NK-92 (cell line): ENCODE results near the gene RASSF4.

Experiments
- DNase-seq: peaks from one replicate; lab custom pipeline; 2025; ENCODE audit not compliant: unreplicated experiment; lab: John Stamatoyannopoulos, UW

The RASSF4 gene, protein sequence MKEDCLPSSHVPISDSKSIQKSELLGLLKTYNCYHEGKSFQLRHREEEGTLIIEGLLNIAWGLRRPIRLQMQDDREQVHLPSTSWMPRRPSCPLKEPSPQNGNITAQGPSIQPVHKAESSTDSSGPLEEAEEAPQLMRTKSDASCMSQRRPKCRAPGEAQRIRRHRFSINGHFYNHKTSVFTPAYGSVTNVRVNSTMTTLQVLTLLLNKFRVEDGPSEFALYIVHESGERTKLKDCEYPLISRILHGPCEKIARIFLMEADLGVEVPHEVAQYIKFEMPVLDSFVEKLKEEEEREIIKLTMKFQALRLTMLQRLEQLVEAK

DNA sequence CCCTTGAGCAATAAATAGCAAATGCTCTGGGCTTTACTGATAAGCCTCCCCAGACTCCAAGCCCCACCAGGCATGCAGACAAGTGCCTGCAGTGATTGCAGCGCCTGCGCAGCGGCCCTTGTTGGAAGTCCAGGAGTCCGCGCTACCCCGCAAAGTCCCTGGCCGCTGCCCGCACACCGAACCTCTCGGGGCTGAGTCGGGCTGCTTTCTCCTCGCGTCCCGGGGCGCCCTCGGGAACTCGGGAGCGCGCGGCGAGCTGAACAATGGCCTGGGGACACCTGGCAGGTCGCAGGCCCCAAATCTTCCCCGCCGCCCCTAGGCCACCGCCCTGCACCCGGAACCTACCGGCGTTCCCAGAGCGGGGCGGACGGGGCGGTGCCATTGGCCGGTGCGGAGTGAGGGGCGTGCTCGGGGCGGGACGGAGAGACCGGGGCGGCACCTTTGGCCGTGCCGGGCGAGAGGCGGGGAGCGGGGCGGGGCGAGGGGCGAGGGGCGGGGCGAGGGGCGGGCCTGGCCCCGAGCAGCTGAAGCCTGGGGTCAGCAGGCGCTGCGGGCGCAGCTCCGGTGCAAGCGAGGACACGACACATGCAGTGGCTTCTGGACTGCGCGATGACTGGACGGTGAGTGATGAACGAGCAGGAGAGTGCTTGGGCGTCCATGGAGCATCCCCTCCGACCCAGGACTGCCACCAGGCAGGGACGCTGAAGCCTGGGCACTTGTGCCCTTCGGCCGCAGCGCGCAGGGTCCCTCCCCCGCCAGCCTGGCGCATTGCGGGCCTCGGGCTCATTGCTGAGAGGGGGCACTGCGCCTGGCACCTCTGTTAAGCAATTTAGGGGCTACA, at the start of gene RASSF4:
TSS of gene RASSF4 (plus strand) at position 556 of the 841 bp plus-strand sequence. CDS start 10,401 bp downstream, outside the sequence.
- DNase-seq, result peak; percentile 52

DNA sequence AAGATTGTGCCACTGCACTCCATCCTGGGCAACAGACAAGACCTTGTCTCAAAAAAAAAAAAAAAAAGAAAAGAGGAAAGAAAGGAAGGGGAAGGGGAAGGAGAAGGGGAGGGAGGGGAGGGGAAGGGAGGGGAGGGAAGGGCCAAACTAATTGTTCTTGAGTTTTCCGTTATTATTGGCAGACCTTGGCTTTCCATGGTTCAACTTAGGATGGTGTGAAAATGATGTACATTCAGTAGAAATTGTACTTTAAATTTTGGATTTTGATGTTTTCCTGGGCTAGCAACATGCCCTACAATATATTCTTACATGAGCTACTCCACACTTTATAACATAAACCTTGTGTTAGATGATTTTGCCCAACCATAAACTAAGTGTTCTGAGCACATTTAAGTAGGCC, 49.7 kb upstream of the RASSF4 start:
- DNase-seq, result no peak

DNA sequence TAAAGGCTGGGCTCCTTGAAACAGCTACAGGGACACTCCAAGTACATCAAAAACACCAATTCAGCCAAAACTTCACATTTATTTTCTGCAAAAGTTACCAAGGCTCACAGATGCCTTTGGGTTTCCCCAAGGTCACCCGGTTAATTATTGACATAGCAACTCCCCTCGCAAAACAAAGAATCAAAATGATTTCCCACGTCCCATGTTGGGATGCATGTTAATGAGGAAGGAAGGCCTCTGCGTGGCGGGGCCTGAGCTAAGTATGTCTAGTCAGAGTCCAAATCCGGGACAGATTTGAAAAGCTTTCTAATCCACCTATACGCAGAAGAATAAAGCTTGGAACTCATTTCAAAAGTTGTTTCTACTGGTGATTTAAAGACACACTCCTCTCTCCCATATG, 49.0 kb upstream of the RASSF4 start:
- no peak for DNase-seq

DNA sequence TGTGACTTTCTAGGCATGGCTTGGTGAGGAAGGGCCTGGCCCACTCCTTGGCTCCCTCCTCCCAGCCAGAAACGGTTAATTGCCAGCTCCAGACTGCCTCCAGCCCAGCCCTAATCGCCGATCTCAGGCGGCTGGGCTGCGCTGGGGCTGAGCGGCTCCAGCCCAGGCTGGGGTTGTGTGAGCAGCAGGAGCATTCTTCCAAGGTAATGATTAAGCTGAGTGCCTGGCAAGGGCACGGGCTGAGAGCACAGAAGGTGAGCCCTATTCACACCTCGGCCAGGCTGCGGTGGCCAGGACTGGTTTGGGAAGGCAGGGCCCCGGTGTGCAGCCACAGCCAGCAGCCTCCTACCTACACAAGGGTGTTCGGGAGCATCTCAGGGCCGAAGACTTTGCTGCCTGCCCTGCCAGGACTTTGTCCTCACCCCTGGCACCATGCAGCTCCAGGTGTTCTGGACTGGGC, 48.5 kb upstream of the RASSF4 start, which contains the start of gene TMEM72:
TSS of gene TMEM72 (plus strand) at position 257 of the 460 bp plus-strand sequence. CDS start at position 433, 176 bp downstream.
- no peak for DNase-seq

DNA sequence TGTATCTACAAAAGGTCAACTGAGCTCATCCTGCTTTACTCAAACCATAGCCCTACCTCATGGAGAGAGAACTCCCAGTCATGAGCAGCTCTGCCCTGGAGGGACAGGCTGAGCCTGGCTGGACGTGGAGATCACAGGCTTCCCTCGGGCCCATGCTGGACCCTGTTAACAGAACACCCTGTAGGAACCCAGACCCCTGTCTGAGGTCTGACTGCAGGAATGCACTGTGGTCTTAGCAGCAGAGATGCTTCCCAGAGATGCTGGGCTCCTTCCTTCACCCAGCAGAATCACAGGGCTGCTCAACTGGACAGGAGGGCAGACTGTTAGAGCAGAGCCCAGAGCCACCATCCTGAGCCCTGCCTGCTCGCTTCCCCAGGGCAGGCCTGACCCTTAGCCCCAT, 47.7 kb upstream of the RASSF4 start:
- no peak for DNase-seq

DNA sequence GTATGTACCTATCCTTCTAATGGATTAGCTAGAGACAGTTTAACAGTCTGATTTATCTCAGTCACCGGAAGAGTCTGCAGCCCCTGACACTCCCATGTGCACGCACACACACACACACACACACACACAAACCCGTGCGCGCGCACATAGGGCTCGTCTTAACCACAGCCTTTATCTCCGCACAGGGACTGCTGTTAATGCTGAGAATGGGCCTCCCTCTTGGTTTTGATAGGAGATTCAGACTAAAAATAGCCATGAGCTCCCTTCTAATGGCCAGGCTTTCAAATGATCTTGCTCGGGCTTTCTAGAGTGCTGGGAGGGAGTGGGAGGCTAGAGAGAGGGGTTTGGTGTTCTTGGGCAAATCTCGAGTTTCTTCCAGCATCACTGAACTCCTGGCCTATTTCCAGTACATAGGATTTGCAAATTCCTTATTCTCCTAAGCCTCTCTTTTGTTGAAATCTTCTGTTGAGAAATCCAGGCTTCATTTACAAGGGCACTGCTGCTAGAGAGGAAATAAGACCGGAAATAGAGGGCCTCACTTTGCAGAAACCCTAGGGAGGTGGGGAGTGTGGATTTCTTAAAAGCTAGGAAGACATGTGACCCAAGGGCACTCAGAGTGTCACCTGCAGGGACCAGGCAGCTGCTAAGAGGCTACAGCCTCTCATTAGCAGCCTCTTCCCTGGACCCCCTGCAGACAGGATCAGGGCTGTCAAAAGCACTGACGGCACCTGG, 46.1 kb upstream of the RASSF4 start:
- no peak for DNase-seq

DNA sequence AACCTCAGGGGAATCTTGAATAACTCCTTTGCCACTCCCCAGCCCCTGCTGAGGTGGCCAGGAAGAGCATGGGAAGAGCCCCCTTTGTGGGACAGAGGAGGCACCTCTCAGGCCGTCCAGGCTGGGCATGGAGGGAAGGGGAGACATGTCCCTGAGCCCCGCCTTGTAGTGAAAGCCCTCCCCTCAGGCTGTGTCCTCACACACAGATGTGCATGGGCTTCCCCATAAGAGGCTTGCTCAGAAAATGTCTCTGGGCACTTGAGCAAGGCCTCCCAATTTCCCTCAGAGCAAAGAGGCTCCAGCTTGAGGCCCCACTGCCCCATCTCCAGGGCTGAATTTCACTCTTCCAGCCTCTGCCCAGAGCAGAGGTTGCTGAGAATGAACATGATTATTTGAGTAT, 44.7 kb upstream of the RASSF4 start:
- DNase-seq, result no peak

DNA sequence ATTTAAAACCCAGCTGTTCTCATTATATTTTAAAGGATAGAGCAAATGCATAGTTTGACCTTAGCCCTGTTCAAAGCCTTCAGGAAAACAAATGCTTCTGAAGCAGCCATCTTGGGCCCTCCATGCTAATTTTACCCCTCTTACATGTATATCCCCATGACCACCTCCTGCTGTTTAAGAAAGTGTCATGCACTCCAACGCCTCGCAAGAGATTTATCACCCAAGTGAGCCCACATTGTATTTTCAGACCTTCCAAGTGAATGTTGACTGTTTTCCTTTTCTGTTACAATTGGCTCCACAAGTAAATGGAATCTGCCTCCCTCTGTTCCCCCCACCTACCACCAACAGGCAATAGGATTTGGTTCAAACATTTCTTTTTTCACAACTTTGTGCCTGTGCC, 43.2 kb upstream of the RASSF4 start:
- no peak for DNase-seq

DNA sequence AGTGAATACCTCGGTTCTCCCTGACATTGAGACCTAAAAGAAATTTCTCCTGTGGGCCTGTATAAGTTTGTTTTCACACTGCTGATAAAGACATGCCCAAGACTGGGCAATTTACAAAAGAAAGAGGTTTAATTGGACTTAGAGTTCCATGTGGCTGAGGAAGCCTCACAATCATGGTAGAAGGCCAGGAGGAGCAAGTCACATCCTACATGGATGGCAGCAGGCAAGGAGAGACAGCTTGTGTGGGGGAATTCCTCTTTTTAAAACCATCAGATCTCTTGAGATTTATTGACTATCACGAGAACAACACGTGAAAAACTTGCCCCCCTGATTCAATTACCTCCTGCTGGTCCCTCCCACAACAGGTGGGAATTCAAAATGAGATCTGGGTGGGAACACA, 41.8 kb upstream of the RASSF4 start:
- no peak for DNase-seq

DNA sequence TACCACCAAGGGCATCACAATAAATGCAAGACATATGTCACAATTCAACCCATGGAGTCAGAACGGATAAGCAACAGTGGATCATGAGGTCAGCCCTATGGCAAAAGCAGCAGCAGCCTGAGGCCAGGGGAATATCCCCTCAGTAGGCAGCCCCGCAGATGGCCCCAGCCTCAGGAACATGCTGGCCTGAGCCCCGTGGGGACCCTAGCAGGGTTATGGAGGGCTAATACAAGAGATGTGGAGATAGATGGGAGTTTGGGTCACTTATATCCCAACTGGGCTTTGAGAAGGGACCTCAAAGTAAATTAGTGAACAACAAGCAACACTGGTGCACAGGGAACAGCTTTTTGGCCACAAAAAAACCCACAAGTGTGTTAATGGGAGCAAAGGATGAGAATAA, 39.4 kb upstream of the RASSF4 start:
- no peak for DNase-seq

DNA sequence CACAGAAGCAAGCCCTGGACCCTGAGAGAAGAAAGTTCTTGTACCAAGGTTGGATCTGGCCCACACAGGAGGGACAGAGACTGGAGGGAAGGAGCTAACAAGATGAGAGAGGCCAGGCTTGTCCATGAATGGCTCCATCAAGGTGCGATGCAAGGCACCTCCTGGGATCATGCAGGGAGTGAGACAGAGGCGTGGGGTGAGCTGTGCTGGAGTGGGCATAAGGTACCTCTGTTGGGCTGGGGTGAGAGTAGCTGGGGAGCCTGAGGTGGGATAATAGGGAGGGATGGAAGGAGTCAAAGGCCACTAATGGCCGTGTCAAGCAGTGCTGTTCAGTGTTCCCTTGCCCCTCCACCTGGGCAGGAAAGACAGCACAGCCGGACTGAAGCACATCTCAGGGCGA, 38.5 kb upstream of the RASSF4 start:
- DNase-seq, result no peak

DNA sequence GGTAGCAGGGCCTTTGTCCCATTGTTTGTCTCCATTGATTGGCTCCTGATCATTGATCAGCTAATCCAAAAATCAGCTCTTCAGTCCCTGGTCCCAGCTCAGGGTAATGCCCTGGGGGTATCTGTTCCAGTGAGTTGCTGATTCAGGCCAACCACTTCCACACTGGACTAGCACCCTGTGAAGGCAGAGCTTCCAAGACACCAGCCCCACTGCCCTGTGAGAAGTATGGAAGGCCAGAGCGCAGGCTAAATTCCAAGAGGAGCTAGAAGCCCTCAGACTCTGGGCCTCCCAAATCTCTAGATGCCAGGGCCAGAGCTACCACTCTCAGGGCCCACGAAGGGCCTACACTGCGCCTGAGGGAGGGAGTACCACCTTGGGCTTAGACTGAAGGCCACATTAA, 38.1 kb upstream of the RASSF4 start:
- DNase-seq, result no peak

DNA sequence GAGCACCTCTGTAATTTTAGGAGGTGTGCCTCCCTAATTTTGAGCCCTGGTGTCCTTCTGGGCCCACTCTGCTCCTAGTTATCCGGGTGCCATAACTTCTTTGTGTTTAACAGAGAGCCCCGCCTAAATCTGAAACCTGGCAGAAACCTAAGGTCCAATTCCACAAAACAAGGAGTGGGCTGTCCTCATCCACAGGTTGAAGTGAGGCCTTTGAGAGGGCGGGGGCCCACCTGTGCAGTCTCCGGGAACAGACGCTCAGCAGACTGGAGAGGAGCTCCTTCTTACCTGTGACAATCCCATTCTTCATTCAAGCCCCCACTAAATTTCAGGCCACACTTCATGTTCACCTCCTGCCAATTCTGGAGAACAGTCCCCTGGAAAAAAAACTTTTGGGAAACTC, 37.6 kb upstream of the RASSF4 start:
- DNase-seq, result no peak

DNA sequence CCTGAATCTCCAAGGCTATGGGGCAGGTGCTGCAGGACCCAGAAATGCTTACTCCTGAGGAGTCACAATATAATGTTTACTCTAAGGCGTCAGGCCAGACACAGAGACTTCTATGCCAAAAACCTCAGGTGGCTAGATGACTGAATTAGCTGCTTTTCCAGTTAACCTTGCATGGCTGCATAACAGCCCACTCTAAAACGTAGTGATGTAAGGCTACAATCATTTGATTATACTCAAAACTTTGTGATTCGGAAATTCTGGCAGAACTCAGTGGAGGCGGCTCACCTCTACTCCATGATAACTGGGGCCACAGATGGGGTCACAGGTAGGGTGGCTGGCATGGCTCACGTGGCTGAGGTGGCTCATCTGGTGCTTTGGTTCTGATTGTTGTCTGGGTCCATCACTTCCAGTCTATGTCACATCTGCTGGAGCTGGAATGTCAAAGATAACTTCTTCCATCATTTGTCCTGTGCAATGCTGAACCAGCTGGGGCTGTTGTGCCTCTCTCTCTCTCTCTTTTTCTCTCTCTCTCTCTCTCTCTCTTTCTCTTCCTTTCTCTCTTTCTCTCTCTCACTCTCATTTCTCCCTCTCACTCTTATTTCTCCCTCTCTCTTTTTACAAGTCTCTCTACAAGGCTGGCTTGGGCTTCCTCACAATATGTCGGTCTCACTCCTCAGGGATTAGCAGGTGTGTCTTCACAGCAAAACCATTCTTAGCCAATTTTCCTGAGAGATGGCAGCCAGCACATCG, 36.6 kb upstream of the RASSF4 start:
- DNase-seq, result no peak

DNA sequence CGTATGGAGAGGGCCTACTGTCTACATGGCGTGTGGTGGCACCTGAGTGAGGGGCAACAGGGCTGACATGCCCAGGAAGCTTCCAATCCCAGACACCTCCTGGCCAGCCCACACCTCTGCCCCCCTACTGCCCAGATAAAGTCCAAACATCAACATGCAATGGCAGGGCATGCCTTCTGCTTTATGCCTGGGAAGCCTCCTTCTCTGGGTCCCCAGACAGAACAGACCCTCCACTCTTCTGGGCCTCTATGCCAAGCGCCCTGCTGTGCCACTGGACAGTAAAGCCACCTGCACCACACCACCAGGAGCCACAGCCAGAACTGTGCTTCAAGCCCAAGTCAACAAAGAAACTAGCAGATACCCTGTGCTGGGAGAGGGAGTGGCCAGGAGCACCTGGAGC, 36.0 kb upstream of the RASSF4 start:
- DNase-seq, result no peak

DNA sequence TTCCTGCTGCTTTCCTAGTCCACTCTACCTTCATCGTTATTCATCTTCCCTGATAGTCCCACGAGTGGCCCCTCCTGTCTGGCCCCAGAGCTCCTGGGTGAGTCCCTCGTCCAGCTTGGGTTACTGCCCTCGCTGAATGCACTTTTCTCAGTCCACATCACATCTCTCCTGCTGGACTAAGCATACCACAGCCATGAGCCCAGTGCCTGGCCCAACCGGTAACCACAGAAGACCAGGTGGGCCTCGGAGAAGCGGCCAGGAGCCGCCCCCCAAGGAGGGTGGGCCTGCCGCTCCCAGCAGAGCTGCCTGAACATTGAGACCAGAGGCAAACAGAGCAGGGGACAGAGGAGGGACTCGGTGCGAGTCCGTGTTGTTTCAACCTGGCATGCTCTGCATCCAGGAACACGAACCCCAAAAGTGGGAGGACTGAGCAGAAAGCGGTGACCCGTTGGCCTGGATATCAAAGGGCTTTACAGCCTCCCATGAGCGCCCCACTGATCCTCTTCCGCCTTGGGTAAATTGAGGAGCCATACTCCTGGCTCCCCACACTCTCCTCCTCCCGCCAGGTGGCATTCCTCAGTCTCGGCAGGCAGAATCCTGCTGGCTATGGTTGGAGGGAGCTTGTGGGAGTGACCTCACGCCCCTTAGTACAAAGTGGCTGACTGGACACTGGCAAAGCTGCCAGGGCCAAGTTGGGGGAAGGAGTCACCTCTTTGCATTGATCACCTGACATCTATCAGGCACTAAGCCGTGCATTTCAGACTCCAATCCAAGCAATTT, 35.2 kb upstream of the RASSF4 start:
- DNase-seq, result no peak

DNA sequence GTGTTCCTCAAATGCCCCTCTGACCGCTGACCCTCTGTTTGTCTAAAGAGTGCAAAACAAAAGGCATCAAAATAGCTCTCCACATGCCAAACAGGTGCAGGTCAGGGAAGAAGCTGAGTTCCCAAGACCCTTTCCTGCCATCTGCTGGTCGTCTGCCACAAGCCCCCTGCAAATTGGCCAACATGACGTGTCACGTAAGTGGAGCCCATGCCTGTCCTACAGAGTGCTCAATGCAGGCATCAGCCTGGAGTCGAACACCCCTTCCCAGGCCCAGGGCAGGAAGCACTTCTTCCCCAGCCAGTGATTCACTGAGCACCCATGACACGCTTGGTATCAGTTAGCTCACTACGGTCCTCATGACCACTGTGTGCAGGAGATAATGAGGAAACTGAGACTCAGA, 34.4 kb upstream of the RASSF4 start:
- no peak for DNase-seq

DNA sequence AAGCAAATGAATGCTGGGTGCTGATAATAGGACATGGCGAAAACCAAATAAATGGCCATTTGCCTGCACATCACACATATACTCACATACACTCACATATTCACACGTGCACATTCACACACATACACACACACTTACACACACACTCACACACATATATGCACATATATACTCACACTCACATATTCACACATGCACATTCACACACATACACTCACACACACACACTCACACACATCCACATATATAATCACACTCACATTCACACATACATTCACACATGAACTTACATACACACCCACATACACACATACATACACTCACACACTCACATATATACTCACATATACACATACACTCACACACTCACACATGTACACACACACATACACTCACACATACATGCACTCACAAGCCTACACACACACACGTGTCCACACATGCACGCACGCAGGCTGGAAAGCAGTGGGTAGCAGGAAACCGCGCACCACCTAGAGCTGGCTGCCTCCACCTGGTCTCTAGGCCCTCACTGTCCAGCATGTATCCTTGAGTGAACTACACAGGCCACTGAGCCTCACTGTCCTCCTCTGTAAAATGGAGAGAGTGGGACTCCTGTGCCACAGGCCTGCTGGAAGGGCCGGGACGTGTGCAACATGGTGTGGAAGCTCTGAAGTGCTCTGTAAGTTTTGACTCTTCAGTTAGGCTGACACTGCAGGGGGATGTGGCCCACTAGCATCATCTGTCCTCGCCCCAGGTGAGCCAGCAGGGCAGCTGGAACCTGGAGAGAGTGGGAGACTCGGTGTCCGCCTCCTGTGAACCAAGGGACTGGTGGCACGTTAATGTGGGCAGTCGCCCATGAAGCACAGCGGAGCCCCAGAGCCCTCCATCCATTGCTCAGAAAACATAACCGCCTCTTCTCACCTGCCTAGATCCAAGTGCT, 33.5 kb upstream of the RASSF4 start:
- no peak for DNase-seq

DNA sequence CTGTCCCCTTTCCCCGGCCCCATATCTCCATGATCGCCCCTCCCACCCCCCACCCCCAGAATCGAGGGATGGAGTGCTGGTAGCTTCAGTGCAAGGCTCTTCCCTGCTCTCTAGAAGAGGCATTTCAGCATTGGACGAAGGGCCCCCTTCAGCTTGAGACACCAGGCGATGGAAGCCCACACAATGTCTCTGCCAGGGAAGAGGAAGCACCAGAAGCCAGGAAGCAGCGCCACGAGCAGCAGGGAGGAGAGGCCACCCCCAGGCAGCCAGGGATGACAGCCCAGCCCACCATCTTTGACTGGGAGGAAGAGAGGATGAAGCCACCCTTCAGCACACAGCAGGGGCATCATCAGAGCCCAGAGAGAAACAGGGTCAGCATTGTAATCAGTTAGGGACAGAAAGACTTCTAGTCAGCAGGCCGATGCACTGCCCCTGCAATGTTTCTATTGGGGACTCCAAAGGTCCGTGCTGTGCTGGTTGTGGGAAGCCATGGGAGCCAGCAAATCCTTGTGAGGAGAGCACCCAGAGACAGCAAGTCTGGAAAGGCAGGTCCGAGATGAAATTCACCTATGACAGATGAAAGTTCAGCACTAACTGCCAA, 32.8 kb upstream of the RASSF4 start:
- DNase-seq, result no peak
